ENCODE measurements around the gene ARL8A.

Gene ARL8A

GRCh38 chr1:202085682-202086373 lies 58.7 kb downstream of the ARL8A start:
- TF ChIP-seq, protein P1, sequence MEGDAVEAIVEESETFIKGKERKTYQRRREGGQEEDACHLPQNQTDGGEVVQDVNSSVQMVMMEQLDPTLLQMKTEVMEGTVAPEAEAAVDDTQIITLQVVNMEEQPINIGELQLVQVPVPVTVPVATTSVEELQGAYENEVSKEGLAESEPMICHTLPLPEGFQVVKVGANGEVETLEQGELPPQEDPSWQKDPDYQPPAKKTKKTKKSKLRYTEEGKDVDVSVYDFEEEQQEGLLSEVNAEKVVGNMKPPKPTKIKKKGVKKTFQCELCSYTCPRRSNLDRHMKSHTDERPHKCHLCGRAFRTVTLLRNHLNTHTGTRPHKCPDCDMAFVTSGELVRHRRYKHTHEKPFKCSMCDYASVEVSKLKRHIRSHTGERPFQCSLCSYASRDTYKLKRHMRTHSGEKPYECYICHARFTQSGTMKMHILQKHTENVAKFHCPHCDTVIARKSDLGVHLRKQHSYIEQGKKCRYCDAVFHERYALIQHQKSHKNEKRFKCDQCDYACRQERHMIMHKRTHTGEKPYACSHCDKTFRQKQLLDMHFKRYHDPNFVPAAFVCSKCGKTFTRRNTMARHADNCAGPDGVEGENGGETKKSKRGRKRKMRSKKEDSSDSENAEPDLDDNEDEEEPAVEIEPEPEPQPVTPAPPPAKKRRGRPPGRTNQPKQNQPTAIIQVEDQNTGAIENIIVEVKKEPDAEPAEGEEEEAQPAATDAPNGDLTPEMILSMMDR (IDR thresholded peaks at IDR 0.05), result no peak
- no peak for TF ChIP-seq ZFX (IDR thresholded peaks at IDR 0.05; ENCODE audit: borderline replicate concordance)
- H3K27ac ChIP-seq, result peak overlapping the region; percentile 59

- TF ChIP-seq, protein P1 (IDR thresholded peaks at IDR 0.05), result no peak
- no peak for TF ChIP-seq ZFX (IDR thresholded peaks at IDR 0.05; ENCODE audit: borderline replicate concordance)
- peak overlapping the region; percentile 40 for H3K27ac ChIP-seq
These were observed 59.5 kb downstream of the ARL8A start for GRCh38 chr1:202084791-202085681.

Data from 22Rv1 (cell line).